Measurements from ENCODE around the gene NR2E3.

The NR2E3 gene

DNA sequence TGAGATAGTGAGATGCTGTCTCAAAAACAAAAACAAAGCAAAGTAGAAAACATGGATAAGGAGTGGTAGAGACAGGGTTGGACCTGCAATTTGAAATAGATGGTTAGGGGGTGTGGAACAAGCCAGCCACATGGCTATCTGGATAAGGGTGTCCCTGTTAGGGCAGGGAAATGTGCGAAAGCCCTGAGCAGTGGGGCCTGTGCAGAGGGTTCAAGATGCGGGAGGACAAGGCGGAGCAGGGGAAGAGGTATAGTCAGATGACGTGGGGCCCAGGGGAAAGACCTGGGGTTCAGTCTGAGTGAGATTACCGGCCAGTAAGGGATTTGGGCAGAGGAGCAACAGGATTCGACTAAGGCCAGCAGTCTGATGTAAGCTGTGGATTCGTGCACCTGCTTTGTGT is 18.4 kb upstream of the NR2E3 start:
- Histone ChIP-seq H3K4me1 (ENCODE audit: low read length) (0 out of 2 replicates have a peak, but pooled peaks cover 4% of the 10 kb centered on the region), H3K36me3 (replicated peaks; ENCODE audit: low read depth, low read length) (no peaks in the 10 kb centered on the region), H3K9me3 (ENCODE audit: insufficient read depth, low read length) (no peaks in the 10 kb centered on the region), H3K9ac (ENCODE audit: low read length) (no peak overlapping the region), H3K4me2 (ENCODE audit: low read length) (no peak overlapping the region), H2AFZ (ENCODE audit: low read depth, low read length) (no peak overlapping the region), H3K27me3 (ENCODE audit: low read depth, low read length) (peaks cover 8% of the 10 kb centered on the region; the same call in 1 of the 2 replicates), H3K4me3 (ENCODE audit: low read length) (no peak overlapping the region), H4K20me1 (ENCODE audit: insufficient read depth, low read length) (no peaks in the 10 kb centered on the region), H3K79me2 (ENCODE audit: low read length) (no peaks in the 10 kb centered on the region), H3K27ac (ENCODE audit: low read length) (no peak overlapping the region)
- no peak for TF ChIP-seq EZH2phosphoT487 (IDR thresholded peaks at IDR 0.05; ENCODE audit: low read depth)
- TF ChIP-seq CTCF (IDR thresholded peaks at IDR 0.05; ENCODE audit: low read depth, low read length) = no peak

- H3K4me1 ChIP-seq (ENCODE audit: low read length) = 0 out of 2 replicates have a peak, but pooled peaks cover 2% of the 10 kb centered on the region
- H3K9me3 ChIP-seq (ENCODE audit: insufficient read depth, low read length) = no peaks in the 10 kb centered on the region
- no peak overlapping the region for H3K27ac ChIP-seq (ENCODE audit: low read length)
Measured at GRCh38 chr15:71792521-71792920, 17.8 kb upstream of the NR2E3 start.

GRCh38 chr15:71798641-71799040 is 11.7 kb upstream of the NR2E3 start:
- no peaks in the 10 kb centered on the region for H3K9me3 ChIP-seq (ENCODE audit: insufficient read depth, low read length)
- no peak overlapping the region for H2AFZ ChIP-seq (ENCODE audit: low read depth, low read length)
- no peaks in the 10 kb centered on the region for H3K79me2 ChIP-seq (ENCODE audit: low read length)
- H3K36me3 ChIP-seq (replicated peaks; ENCODE audit: low read depth, low read length) = no peaks in the 10 kb centered on the region
- no peaks in the 10 kb centered on the region for H4K20me1 ChIP-seq (ENCODE audit: insufficient read depth, low read length)
- H3K9ac ChIP-seq (ENCODE audit: low read length) = no peak overlapping the region
- no peak overlapping the region for H3K27ac ChIP-seq (ENCODE audit: low read length)
- H3K27me3 ChIP-seq (ENCODE audit: low read depth, low read length) = no peaks in the 10 kb centered on the region
- no peak for TF ChIP-seq CTCF (IDR thresholded peaks at IDR 0.05; ENCODE audit: low read depth, low read length)
- H3K4me2 ChIP-seq (ENCODE audit: low read length) = no peak overlapping the region
- peaks cover 12% of the 10 kb centered on the region for H3K4me1 ChIP-seq (ENCODE audit: low read length)
- H3K4me3 ChIP-seq (ENCODE audit: low read length) = no peak overlapping the region

More at GRCh38 chr15:71792521-71792920, 17.8 kb upstream of the NR2E3 start:
- peaks cover 2% of the 10 kb centered on the region; the same call in 1 of the 2 replicates for H3K27me3 ChIP-seq (ENCODE audit: low read depth, low read length)
- no peak overlapping the region for H3K4me3 ChIP-seq (ENCODE audit: low read length)
- H2AFZ ChIP-seq (ENCODE audit: low read depth, low read length) = no peak overlapping the region
- no peaks in the 10 kb centered on the region for H4K20me1 ChIP-seq (ENCODE audit: insufficient read depth, low read length)
- TF ChIP-seq CTCF (IDR thresholded peaks at IDR 0.05; ENCODE audit: low read depth, low read length) (no peak), EZH2phosphoT487 (IDR thresholded peaks at IDR 0.05; ENCODE audit: low read depth) (no peak)
- no peak overlapping the region for H3K4me2 ChIP-seq (ENCODE audit: low read length)
- no peaks in the 10 kb centered on the region for H3K79me2 ChIP-seq (ENCODE audit: low read length)
- no peaks in the 10 kb centered on the region for H3K36me3 ChIP-seq (replicated peaks; ENCODE audit: low read depth, low read length)
- no peak overlapping the region for H3K9ac ChIP-seq (ENCODE audit: low read length)

- Histone ChIP-seq H3K79me2 (ENCODE audit: low read length) (no peaks in the 10 kb centered on the region), H2AFZ (ENCODE audit: low read depth, low read length) (no peak overlapping the region), H3K4me3 (ENCODE audit: low read length) (no peak overlapping the region), H4K20me1 (ENCODE audit: insufficient read depth, low read length) (no peaks in the 10 kb centered on the region), H3K4me2 (ENCODE audit: low read length) (no peak overlapping the region), H3K9me3 (ENCODE audit: insufficient read depth, low read length) (no peaks in the 10 kb centered on the region), H3K36me3 (replicated peaks; ENCODE audit: low read depth, low read length) (no peaks in the 10 kb centered on the region), H3K27me3 (ENCODE audit: low read depth, low read length) (no peaks in the 10 kb centered on the region), H3K4me1 (ENCODE audit: low read length) (peaks cover 23% of the 10 kb centered on the region), H3K9ac (ENCODE audit: low read length) (no peak overlapping the region), H3K27ac (ENCODE audit: low read length) (no peak overlapping the region)
- TF ChIP-seq CTCF (IDR thresholded peaks at IDR 0.05; ENCODE audit: low read depth, low read length) (no peak), EZH2phosphoT487 (IDR thresholded peaks at IDR 0.05; ENCODE audit: low read depth) (no peak)
Measured at GRCh38 chr15:71800190-71800589, 10.2 kb upstream of the NR2E3 start.
